BE2C (cell line): ENCODE results near the gene HPSE2.
"Not testable (repeated sequence)": the region's sequence is repeated elsewhere in the genome, so short reads cannot be mapped to it uniquely, and the experiment has no call there.

Experiments
- DNase-seq: peaks from one replicate; pipeline ENCODE4 v3.0.0-alpha.2; 2020
- H3K27me3 ChIP-seq: fragments of 250-450 bp; sonication (Bioruptor Pico); 2 replicates; pipeline ENCODE4 v1.5.1; 2020; ENCODE audit warnings: mild to moderate bottlenecking
- H3K36me3 ChIP-seq: fragments of 250-450 bp; sonication (Bioruptor Pico); 2 replicates; pipeline ENCODE4 v1.5.1; 2020; ENCODE audit warnings: mild to moderate bottlenecking
- H3K4me1 ChIP-seq: fragments of 250-450 bp; sonication (Bioruptor Pico); 2 replicates; pipeline ENCODE4 v1.5.1; 2020
- H3K4me3 ChIP-seq: 2 replicates; pipeline ENCODE4 v1.5.1; 2011; ENCODE audit warnings: low read depth, low read length
- H3K9me3 ChIP-seq: fragments of 250-450 bp; sonication (Bioruptor Pico); 2 replicates; pipeline ENCODE4 v1.5.1; 2020
- TF ChIP-seq, protein P1 (sequence below): IDR thresholded peaks from 2 replicates; pipeline ENCODE4 v1.5.1; 2012; ENCODE audit warnings: mild to moderate bottlenecking, low read depth, low read length

HPSE2 gene

DNA sequence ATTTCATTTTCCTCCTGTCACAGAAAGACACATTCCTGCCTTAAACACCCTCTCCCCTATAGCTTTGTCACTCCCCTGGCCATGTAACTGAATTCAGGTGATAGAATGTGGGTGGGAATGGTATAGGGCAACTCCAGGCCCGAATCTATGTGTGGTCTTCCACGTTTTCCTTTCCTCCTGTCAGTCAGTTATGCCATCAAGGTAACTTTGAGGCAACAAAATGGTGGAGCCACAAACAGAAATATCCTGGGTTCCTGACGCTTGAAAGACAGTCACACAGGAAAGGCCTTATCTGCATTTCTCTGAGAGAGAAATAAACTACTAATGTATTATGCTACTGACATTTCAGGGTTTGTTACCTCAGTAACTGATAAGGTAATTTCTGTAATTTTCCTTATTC, 326.8 kb downstream of the HPSE2 start:
- TF ChIP-seq, protein P1, sequence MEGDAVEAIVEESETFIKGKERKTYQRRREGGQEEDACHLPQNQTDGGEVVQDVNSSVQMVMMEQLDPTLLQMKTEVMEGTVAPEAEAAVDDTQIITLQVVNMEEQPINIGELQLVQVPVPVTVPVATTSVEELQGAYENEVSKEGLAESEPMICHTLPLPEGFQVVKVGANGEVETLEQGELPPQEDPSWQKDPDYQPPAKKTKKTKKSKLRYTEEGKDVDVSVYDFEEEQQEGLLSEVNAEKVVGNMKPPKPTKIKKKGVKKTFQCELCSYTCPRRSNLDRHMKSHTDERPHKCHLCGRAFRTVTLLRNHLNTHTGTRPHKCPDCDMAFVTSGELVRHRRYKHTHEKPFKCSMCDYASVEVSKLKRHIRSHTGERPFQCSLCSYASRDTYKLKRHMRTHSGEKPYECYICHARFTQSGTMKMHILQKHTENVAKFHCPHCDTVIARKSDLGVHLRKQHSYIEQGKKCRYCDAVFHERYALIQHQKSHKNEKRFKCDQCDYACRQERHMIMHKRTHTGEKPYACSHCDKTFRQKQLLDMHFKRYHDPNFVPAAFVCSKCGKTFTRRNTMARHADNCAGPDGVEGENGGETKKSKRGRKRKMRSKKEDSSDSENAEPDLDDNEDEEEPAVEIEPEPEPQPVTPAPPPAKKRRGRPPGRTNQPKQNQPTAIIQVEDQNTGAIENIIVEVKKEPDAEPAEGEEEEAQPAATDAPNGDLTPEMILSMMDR = no peak
- Histone ChIP-seq H3K4me3 (no peak overlapping the region), H3K4me1 (no peaks in the 10 kb centered on the region), H3K36me3 (no peaks in the 10 kb centered on the region), H3K9me3 (no peaks in the 10 kb centered on the region), H3K27me3 (no peaks in the 10 kb centered on the region)
- no peak for DNase-seq

DNA sequence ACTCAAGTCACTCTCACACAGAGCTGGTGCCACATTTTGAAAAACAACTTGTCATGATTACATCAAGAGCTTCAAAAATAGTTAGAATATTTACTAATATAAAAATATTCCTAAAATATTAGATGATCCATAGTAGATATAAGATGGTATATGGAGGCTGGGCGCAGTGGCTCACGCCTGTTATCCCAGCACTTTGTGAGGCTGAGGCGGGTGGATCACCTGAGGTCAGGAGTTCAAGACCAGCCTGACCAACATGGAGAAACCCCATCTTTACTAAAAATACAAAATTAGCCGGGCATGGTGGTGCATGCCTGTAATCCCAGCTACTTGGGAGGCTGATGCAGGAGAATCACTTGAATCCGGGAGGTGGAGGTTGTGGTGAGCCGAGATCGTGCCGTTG, 327.4 kb downstream of the HPSE2 start:
- H3K9me3 ChIP-seq, H3K4me1 ChIP-seq, H3K27me3 ChIP-seq, H3K36me3 ChIP-seq, H3K4me3 ChIP-seq, DNase-seq: not testable (repeated sequence)

DNA sequence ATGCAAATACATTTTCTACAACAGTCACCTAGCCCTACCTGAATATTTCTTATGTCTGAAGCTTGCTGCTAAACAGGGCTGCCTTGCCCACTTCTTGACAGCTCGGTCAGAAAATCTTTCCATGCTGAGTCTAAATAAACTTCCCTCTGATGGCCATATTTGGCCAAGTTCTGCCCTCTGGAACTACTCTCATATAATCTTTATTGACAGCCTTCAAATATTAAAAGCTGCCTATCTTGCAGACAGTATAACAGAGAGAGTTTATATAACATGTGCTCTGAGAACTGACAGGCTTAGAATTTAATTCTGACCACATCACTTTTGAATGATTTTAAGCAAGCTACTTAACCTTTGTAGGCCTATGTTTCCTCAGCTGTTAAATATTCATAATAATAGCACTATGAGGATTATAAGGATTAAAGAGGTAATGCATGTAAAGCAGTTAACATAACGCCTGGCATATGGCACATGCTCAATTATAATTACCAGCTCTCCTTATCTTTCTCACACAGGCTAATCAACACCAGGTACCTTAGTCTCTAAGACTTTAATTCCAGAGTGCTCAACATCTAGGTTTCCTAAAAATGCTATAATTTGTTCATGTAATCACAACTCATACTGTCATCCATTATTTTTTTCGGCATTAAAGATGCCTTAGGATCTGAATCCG, 334.1 kb downstream of the HPSE2 start:
- H3K4me3 ChIP-seq = no peak overlapping the region
- H3K36me3 ChIP-seq = no peaks in the 10 kb centered on the region
- H3K9me3 ChIP-seq = no peaks in the 10 kb centered on the region
- TF ChIP-seq, protein P1 = no peak
- no peaks in the 10 kb centered on the region for H3K4me1 ChIP-seq
- no peak for DNase-seq
- no peaks in the 10 kb centered on the region for H3K27me3 ChIP-seq

DNA sequence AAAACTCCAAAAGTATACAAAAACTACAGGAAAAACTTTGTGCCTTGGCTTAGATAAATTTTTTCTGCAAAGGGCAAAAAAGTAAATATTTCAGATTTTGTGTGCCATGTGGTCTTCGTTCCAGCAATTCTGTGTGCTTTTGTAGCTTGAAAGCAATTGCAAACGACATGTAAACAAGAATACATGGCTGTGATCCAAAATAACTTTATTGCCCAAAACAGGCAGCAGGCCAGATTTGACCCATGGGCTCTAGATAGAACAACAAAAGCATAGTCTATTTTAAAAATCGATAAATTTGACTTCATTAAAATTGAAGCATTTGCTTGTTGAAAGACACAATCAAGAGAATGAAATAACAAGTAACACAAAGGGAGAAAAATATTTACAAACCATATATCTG, 336.6 kb downstream of the HPSE2 start:
- TF ChIP-seq, protein P1 = no peak
- Histone ChIP-seq H3K4me3 (no peak overlapping the region), H3K4me1 (no peaks in the 10 kb centered on the region), H3K9me3 (no peaks in the 10 kb centered on the region), H3K36me3 (no peaks in the 10 kb centered on the region), H3K27me3 (no peaks in the 10 kb centered on the region)
- no peak for DNase-seq

DNA sequence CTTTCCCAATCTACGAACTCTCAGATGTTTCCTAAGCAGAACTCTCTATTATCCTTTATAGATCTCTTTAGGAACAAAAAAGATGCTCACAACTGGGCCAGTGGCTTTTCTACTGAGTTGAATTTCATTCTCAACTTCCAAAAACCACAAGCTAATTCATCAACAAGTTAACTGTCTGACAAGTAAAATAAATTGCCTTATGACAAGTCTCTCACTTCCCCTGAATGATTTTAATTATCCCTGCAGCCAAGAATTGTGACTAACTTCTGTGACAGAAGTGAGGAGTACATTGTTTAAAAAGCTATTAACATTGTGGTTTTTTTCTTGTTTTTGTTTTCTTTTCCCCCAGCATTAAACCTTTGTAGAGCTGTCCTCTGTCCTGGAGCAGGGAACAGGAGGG, 343.1 kb downstream of the HPSE2 start:
- H3K4me3 ChIP-seq = no peak overlapping the region
- no peaks in the 10 kb centered on the region for H3K4me1 ChIP-seq
- H3K36me3 ChIP-seq = no peaks in the 10 kb centered on the region
- DNase-seq = no peak
- no peaks in the 10 kb centered on the region for H3K9me3 ChIP-seq
- TF ChIP-seq, protein P1 = no peak
- H3K27me3 ChIP-seq = no peaks in the 10 kb centered on the region

DNA sequence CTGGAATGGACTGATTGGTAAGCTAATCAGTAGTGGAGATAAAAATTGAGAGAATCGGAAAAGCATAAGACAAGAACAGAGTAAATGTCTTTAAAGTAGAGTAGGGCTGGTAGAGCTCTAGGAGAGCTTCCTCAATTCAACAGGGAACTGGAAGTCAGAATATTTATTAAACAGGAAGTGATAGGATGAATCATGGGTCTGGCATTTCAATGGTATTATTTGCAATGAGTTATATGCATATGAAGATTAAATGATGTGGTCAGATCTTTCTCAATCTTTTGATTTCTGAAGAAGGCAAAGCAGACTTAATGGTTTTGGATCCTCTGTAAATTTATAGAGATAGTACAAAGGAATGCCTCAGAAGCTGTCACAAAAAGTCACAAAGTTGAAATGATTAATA, 349.0 kb downstream of the HPSE2 start:
- H3K4me1 ChIP-seq = no peaks in the 10 kb centered on the region
- TF ChIP-seq, protein P1 = no peak
- no peaks in the 10 kb centered on the region for H3K9me3 ChIP-seq
- DNase-seq = no peak
- no peaks in the 10 kb centered on the region for H3K36me3 ChIP-seq
- H3K27me3 ChIP-seq = no peaks in the 10 kb centered on the region
- H3K4me3 ChIP-seq = no peak overlapping the region

DNA sequence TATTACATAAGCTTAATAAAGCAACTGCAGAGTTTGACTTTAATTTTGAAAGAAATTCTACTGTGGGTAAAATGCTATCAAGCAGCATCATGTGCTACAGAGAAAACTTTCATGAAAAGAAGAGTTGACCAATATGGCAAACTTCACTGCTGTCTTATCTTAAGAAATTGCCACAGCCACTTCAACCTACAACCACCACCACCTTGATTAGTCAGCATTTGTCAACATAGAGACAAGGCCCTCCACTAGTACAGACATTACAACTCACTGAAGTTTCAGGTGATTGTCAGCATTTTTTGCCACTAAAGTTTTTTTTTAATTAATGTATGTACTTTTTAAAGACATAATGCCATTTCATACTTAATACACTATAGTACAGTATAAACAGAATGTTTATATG, 350.3 kb downstream of the HPSE2 start:
- H3K36me3 ChIP-seq = no peaks in the 10 kb centered on the region
- no peaks in the 10 kb centered on the region for H3K27me3 ChIP-seq
- TF ChIP-seq, protein P1 = no peak
- H3K4me1 ChIP-seq = no peaks in the 10 kb centered on the region
- no peak overlapping the region for H3K4me3 ChIP-seq
- no peak for DNase-seq
- H3K9me3 ChIP-seq = no peaks in the 10 kb centered on the region
